B cell (primary cell): Measurements from ENCODE around the gene CACNA2D3. TPM values are rescaled to one million over a fixed set of nuclear protein-coding genes. Genes with fewer than 3 reads are reported as not detected.

Source experiments
- ATAC-seq: fragments of 200-7000 bp; cut with Tn5 transposase; one replicate; pipeline ENCODE4 v1.10.0; 2021; ENCODE audit warnings: low read depth, mild to moderate bottlenecking, moderate number of reproducible peaks, moderate library complexity
- CTCF ChIA-PET: fragments of 350-600 bp; sonication (Branson Sonifier 250); formaldehyde crosslinking; loops from one replicate; lab custom pipeline; 2021; ENCODE audit warnings: antibody characterized with exemption, inconsistent platforms; lab: Charles Lee
- POLR2A ChIA-PET: fragments of 350-600 bp; sonication (Branson Sonifier 250); formaldehyde crosslinking; loops from one replicate; lab custom pipeline; 2021; ENCODE audit warnings: antibody characterized with exemption; lab: Charles Lee
- DNase-seq: peaks from one replicate; pipeline ENCODE4 v3.0.0; 2013
- H2AFZ ChIP-seq: 2 replicates; pipeline ENCODE4 v1.6.1; 2012; ENCODE audit warnings: mild to moderate bottlenecking, low read depth, low read length; ENCODE audit not compliant: insufficient read depth, poor library complexity, severe bottlenecking
- H3K27ac ChIP-seq, 2 donors: 1 replicate in 1 of 2; 2 replicates in 1 of 2; pipeline ENCODE4 v1.5.1; 2012 to 2013; ENCODE audit warnings: low read length in 2 of 2, mild to moderate bottlenecking in 2 of 2, moderate library complexity in 1 of 2
- H3K27me3 ChIP-seq, 4 experiments: fragments of 200-600 bp in 1 of 4; sonication (generic) in 1 of 4; replicated peaks in 1 of 4; 1 replicate in 2 of 4; 2 replicates in 2 of 4; pipeline versions ENCODE4 v1.6.1 to v1.7.0; 2013 to 2016; ENCODE audit warnings: low read length in 3 of 4, mild to moderate bottlenecking in 2 of 4, mixed read lengths in 1 of 4, moderate library complexity in 1 of 4; ENCODE audit not compliant: insufficient read depth in 4 of 4, control insufficient read depth in 3 of 4; ENCODE audit errors: control extremely low read depth in 1 of 4
- H3K36me3 ChIP-seq, 2 experiments: replicated peaks in 1 of 2; 1 replicate in 1 of 2; 2 replicates in 1 of 2; pipeline versions ENCODE4 v1.6.1 to v1.7.1; 2013; ENCODE audit warnings: low read length in 1 of 2; ENCODE audit not compliant: insufficient read depth in 2 of 2, control insufficient read depth in 1 of 2; ENCODE audit errors: control extremely low read depth in 1 of 2, extremely low read depth in 1 of 2
- H3K4me1 ChIP-seq, 2 donors: fragments of 200-600 bp in 1 of 2; sonication (generic) in 1 of 2; 1 replicate in 1 of 2; 2 replicates in 1 of 2; pipeline versions ENCODE4 v1.5.1 to v1.6.1; 2013 to 2017; ENCODE audit warnings: low read length in 2 of 2; ENCODE audit not compliant: control insufficient read depth in 2 of 2, insufficient read depth in 2 of 2
- H3K4me2 ChIP-seq: replicated peaks from 2 replicates; pipeline ENCODE3; 2012; ENCODE audit warnings: mild to moderate bottlenecking, low read depth, low read length; ENCODE audit not compliant: poor library complexity, severe bottlenecking
- H3K4me3 ChIP-seq, 5 experiments: fragments of 200-600 bp in 1 of 5; sonication (generic) in 1 of 5; 1 replicate in 3 of 5; 2 replicates in 2 of 5; pipeline versions ENCODE4 v1.5.1 to v1.7.0; 2011 to 2016; ENCODE audit warnings: low read length in 4 of 5, mild to moderate bottlenecking in 4 of 5, low read depth in 2 of 5, control low read depth in 1 of 5, moderate library complexity in 1 of 5; ENCODE audit not compliant: insufficient read depth in 1 of 5; ENCODE audit errors: control extremely low read depth in 1 of 5, extremely low read depth in 1 of 5
- H3K79me2 ChIP-seq: fragments of 200-600 bp; sonication (generic); one replicate; pipeline ENCODE4 v1.6.0; 2016; ENCODE audit warnings: low read length; ENCODE audit not compliant: control insufficient read depth, insufficient read depth
- H3K9ac ChIP-seq: fragments of 200-600 bp; sonication (generic); 2 replicates; pipeline ENCODE4 v1.6.1; 2017; ENCODE audit warnings: mild to moderate bottlenecking, low read length, moderate library complexity
- H3K9me3 ChIP-seq, 3 donors: one replicate each; pipeline versions ENCODE4 v1.6.1 to v1.7.1; 2013; ENCODE audit warnings: low read length in 2 of 3; ENCODE audit not compliant: control insufficient read depth in 2 of 3, insufficient read depth in 1 of 3; ENCODE audit errors: control extremely low read depth in 1 of 3
- H4K20me1 ChIP-seq: 2 replicates; pipeline ENCODE4 v1.6.0; 2012; ENCODE audit warnings: mild to moderate bottlenecking, low read length; ENCODE audit not compliant: insufficient read depth, control insufficient read depth, poor library complexity, severe bottlenecking
- H3K27ac Mint-ChIP-seq: one replicate; pipeline ENCODE4 v1.8.0; 2021; ENCODE audit warnings: mixed read lengths
- H3K27me3 Mint-ChIP-seq: one replicate; pipeline ENCODE4 v1.8.0; 2021; ENCODE audit warnings: mixed read lengths
- H3K4me1 Mint-ChIP-seq: one replicate; pipeline ENCODE4 v1.8.0; 2021; ENCODE audit warnings: mixed read lengths
- H3K4me3 Mint-ChIP-seq: one replicate; pipeline ENCODE4 v1.8.0; 2021; ENCODE audit warnings: mixed read lengths
- H3K9me3 Mint-ChIP-seq: one replicate; pipeline ENCODE4 v1.8.0; 2022; ENCODE audit warnings: mixed read lengths; ENCODE audit not compliant: insufficient read depth
- EZH2 ChIP-seq: IDR thresholded peaks from 2 replicates; pipeline ENCODE4 v1.6.1; 2012; ENCODE audit warnings: borderline replicate concordance, low read depth, mild to moderate bottlenecking, moderate library complexity, low read length; ENCODE audit not compliant: insufficient read depth, poor library complexity, severe bottlenecking
- WGBS: methylation state at CpG from one replicate; pipeline ENCODE4 v1.1.5; 2013; ENCODE audit warnings: missing lambda C conversion rate; ENCODE audit not compliant: insufficient coverage; 5-methylcytosine and 5-hydroxymethylcytosine counted together
- intact Hi-C: fragments of 100-400 bp; cut with micrococcal nuclease; formaldehyde crosslinking; loops from one replicate; pipeline ENCODE4 v1.10.0; 2022
- polyA plus RNA-seq: library from polyadenylated mRNA; depleted of rRNA; stranded (reverse); fragments of >200 nt; gene quantifications from 2 replicates; pipeline ENCODE4 v1.2.3, GENCODE V29; 2012
- total RNA-seq, 2 donors: library from RNA; stranded (reverse); fragments of 120-200 nt in 1 of 2; gene quantifications; 1 replicate in 1 of 2; 2 replicates in 1 of 2; pipeline versions ENCODE4 v1.2.3 to v1.2.4, GENCODE V29; 2013 to 2022
- TF ChIP-seq, protein P1 (sequence below): fragments of 200-600 bp; IDR thresholded peaks from one replicate; pipeline ENCODE4 v1.8.0; 2022; ENCODE audit warnings: antibody characterized with exemption, mild to moderate bottlenecking

Gene CACNA2D3
- total and polyA plus RNA-seq, 2 donors (not counting 1 experiment from before 2014, with no cell fraction given): not detected

DNA sequence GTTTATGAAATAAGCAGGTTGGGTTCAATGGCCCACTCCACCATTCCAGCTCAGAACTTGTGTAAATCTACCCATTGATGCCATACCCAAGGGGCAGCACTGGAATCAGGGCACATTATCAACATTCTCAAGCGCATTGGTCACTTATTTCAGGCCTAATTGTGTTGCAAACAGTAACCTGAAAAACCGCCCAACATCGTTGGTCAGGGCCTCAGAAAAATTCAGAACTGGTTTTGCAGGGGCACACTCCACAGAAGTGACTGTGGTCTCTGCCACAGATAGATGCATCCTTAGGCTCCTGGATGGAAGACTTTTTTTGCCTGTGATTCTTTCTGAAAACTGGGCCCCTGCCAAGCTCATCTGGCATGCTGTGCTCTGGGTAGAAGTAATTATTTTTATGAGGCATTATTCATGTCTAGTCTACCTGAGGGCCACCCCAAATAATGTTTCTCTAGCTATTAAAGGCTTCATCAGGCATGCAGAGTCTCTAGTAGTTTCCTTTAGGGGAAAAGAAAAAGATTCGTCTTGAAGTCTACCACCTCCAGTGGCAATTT, 827.2 kb downstream of the CACNA2D3 start:
- ChIA-PET CTCF (no interaction called here), POLR2A (no interaction called here)
- H3K9me3 ChIP-seq: peaks cover 0 to 4% (median 0%) of the 10 kb centered on the region in 3 donors
- Mint-ChIP-seq H3K4me3 (no peak overlapping the region), H3K27me3 (no peaks in the 10 kb centered on the region), H3K27ac (no peak overlapping the region), H3K9me3 (no peaks in the 10 kb centered on the region), H3K4me1 (no peaks in the 10 kb centered on the region)
- H3K27me3 ChIP-seq: no peaks in the 10 kb centered on the region
- H3K4me3 ChIP-seq: no peak overlapping the region
- intact Hi-C loops: no loop called here
- 95% methylated on average over 4 of the region's 4 CpGs for WGBS
- H3K9ac ChIP-seq: no peak overlapping the region
- ATAC-seq: no peak
- TF ChIP-seq, protein P1, sequence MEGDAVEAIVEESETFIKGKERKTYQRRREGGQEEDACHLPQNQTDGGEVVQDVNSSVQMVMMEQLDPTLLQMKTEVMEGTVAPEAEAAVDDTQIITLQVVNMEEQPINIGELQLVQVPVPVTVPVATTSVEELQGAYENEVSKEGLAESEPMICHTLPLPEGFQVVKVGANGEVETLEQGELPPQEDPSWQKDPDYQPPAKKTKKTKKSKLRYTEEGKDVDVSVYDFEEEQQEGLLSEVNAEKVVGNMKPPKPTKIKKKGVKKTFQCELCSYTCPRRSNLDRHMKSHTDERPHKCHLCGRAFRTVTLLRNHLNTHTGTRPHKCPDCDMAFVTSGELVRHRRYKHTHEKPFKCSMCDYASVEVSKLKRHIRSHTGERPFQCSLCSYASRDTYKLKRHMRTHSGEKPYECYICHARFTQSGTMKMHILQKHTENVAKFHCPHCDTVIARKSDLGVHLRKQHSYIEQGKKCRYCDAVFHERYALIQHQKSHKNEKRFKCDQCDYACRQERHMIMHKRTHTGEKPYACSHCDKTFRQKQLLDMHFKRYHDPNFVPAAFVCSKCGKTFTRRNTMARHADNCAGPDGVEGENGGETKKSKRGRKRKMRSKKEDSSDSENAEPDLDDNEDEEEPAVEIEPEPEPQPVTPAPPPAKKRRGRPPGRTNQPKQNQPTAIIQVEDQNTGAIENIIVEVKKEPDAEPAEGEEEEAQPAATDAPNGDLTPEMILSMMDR: no peak
- no peaks in the 10 kb centered on the region for H3K36me3 ChIP-seq
- H4K20me1 ChIP-seq: no peaks in the 10 kb centered on the region
- H3K4me1 ChIP-seq: no peaks in the 10 kb centered on the region
- H2AFZ ChIP-seq: no peak overlapping the region
- H3K79me2 ChIP-seq: no peaks in the 10 kb centered on the region
- H3K4me2 ChIP-seq: no peak overlapping the region
- no peak overlapping the region for H3K27ac ChIP-seq
- DNase-seq: no peak

DNA sequence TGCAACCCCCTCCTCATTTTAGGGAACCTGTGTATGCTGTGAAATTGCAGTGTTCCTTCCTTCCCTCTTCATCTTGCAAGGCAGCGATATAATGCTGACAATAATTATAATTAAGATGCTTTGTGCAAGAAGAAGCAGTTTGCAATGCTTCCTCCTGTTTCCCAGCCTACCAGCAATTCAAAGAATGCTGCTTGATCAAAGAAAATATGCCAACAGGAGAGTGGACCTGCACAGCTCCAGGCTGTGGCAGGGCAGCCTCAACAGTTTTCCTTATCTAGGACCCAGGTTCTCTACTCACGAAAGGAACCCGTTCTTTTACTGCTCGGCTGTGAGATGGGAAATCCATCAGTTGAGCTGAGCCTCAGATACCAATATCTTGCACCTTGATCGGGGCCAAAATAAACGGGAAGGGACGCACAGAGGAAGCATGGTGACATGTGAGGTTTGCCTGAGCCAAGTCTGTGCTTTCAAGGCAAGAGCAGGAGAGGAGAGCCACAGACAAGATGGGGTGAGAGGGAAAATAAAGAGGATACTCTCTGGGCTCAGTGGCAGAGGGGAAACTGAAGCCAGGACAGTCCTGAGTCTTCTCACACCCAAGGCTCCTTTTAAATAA, 828.1 kb downstream of the CACNA2D3 start:
- CTCF ChIA-PET: no interaction called here
- no peak overlapping the region for H2AFZ ChIP-seq
- Mint-ChIP-seq H3K4me1 (no peaks in the 10 kb centered on the region), H3K27ac (no peak overlapping the region), H3K9me3 (no peaks in the 10 kb centered on the region), H3K4me3 (no peak overlapping the region), H3K27me3 (no peaks in the 10 kb centered on the region)
- no peaks in the 10 kb centered on the region for H3K79me2 ChIP-seq
- H3K4me1 ChIP-seq: no peaks in the 10 kb centered on the region
- WGBS: 27% methylated on average over 5 of the region's 7 CpGs
- POLR2A ChIA-PET: no interaction called here
- no peaks in the 10 kb centered on the region for H3K36me3 ChIP-seq
- H3K9me3 ChIP-seq: peaks cover 0 to 4% (median 0%) of the 10 kb centered on the region in 3 donors
- no peaks in the 10 kb centered on the region for H3K27me3 ChIP-seq
- no peaks in the 10 kb centered on the region for H4K20me1 ChIP-seq
- intact Hi-C loops: no loop called here
- no peak overlapping the region for H3K27ac ChIP-seq
- ATAC-seq (no peak), DNase-seq (no peak)
- H3K4me3 ChIP-seq: no peak overlapping the region
- H3K9ac ChIP-seq: no peak overlapping the region
- H3K4me2 ChIP-seq: no peak overlapping the region
- TF ChIP-seq, protein P1: no peak
- no peak for TF ChIP-seq EZH2
